Spleen (tissue), 7 donors: Measurements from ENCODE around the gene FSHR.

Experiments
- CTCF ChIP-seq, 11 experiments: fragments of 200-600 bp in 7 of 11; fragments of 450-650 bp in 4 of 11; sonication (generic) in 4 of 11; IDR thresholded peaks in 8 of 11; conservative IDR thresholded peaks in 3 of 11; 1 replicate in 7 of 11; 2 replicates in 4 of 11; pipeline versions ENCODE4 v1.4.0 to v1.8.0; 2016 to 2021; ENCODE audit warnings: antibody characterized with exemption in 11 of 11, inconsistent platforms in 4 of 11, mild to moderate bottlenecking in 1 of 11
- POLR2A ChIP-seq, 3 donors: fragments of 450-650 bp; IDR thresholded peaks; one replicate each; pipeline ENCODE4 v1.5.1; 2017; ENCODE audit warnings: antibody characterized with exemption in 3 of 3, mild to moderate bottlenecking in 1 of 3
- donor health status: DM: no; HTN: no; CAD: no; lungs with moderate emphysema.
- donor health status: DM: no; HTN: no; CAD: no.
- donor health status: DM: no; HTN: no; CAD: no.

- TF ChIP-seq CTCF (IDR thresholded peaks at IDR 0.05 in 8 of 11, conservative IDR thresholded peaks at IDR 0.05 in 3 of 11) (no peak), POLR2A (IDR thresholded peaks at IDR 0.05) (no peak)
These were observed 127.6 kb downstream of the FSHR start for GRCh38 chr2:49026706-49027105.
